GM18868 (cell line): ENCODE data around the gene NPAS1.
"Not testable (repeated sequence)": the region's sequence is repeated elsewhere in the genome, so short reads cannot be mapped to it uniquely, and the experiment has no call there.

Experiments
- ATAC-seq: cut with Tn5 transposase; IDR thresholded peaks from one replicate; pipeline ENCODE4 v1.9.1; 2021; ENCODE audit warnings: mild to moderate bottlenecking, moderate library complexity; ENCODE audit not compliant: unreplicated experiment

NPAS1 gene

DNA sequence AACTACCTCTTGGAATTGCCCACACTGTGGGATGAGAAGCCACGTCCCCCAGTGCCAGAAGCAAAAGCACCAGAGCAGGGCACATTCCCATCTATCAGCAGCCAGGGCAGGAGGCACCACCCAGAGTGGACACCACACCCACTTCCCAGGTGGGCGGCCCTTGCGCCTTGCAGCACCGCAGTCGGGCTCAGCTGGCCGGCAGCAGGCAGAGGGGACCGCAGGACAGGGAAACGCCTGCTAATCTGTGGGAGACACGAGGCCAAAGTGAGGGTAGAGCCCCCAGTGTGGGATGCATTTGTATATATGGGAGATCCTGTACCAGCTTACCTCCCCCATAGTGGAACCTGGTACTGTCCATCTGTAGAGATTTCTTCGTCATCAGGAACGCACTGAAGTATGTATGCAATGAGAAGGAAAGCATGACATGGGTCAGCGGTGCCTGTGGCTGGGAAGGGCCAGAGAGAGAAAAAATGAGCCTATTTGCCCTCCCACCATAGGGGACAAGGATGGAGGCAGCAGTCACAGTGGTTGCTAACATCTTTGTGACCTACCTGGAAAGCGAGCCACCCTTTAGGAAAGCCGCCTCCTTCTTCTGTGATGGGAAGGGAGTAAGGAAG, 30.9 kb upstream of the NPAS1 start:
- ATAC-seq = no peak

DNA sequence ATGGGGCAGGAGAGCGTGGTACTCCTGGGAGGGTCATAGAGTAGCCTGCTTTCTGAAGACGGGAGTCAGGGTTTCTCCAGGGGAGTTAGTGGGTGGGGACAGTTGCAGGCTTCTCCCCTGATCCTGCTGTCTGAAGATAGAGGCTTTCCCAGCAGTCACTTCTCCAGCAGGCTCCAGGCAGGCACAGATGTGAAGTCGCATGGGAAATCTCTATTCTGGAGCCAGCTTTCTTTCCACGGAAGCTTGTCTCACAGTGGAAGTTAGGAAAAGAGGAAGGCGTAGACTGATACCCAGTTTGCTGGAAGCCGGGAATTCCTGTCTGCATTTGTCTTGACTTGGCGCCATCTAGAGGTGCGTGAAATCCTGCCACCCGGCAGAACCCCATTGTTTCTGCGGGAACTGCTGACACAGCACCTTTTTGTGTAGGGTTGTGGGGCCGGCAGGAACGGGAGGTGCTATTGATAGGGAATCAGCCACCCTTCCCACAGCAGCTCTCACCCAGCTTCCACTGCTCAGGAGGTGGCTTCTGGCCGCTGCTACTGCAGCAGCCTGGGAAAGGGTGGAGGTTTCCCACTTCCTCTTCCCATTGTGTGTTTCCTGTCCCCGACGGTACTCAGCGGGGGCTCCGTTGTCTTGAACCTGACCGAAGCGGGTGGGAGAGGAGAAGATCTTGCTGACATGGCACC, 28.5 kb upstream of the NPAS1 start:
- no peak for ATAC-seq

DNA sequence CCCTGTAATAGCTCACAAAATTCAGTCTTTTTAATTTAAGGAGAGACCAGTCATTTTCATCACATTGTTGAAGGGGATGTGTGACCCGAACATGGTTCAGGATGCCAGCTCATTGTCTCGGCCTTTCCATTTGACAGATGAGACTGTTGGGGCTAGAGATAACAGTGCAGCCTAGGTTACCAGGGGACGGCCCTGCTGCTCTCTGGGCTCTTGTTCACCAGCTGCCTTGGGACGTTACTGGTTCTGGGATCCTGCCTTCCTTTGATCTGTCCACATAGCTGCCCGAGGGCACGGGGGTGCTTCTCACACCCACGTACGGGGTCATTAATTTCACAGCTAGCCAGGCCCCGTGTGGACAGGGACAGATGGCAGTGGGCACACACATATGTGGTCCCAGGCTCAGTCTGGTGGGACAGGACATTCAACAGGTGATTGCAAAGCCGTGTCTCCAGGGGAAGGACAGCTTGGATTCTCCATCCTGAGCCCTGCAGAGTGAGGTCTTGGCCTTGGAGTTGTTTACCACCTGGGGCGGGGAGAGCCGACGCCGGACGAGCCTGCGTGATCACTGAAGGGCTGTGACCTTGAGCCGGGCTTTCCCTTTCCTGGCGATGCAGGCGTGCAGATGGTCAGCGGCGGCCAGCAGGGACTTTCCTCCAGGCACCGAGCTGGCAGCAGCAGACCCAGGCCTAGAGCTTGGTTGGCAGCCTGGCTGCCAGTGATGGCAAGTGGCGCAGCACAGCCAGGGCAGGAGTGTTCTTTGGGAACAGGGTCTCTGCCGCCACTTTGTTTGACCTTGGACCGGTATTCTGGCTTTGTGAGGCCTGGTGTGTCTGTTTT, 26.7 kb upstream of the NPAS1 start:
- ATAC-seq = no peak

GRCh38 chr19:46993622-46994021, 26.0 kb upstream of the NPAS1 start:
- no peak for ATAC-seq

- no peak for ATAC-seq
Observed at GRCh38 chr19:46994141-46994686, 25.4 kb upstream of the NPAS1 start.

- ATAC-seq = no peak
Observed at GRCh38 chr19:46995492-46995891, 24.1 kb upstream of the NPAS1 start.

GRCh38 chr19:46998445-46999125, 21.1 kb upstream of the NPAS1 start:
- no peak for ATAC-seq

DNA sequence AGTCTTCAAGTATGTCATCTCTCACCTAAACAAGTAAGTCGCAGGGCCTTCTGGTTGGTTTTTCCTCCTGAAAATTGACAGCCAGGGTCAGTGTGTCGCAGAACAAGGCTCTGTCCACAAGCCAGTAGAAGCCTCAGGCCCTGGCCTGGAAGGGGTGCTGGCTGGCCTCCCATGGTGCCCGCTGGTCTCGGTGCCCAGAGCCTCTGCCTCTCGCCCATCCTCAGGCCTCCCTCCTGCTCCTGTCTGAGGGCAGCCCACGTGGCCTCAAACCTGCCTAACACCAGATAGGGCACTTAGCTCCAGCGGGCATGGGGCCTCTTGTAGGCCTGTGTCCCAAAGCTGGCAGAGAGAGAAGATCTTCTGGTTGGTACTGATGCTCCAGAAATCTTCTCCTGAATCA, 20.3 kb upstream of the NPAS1 start:
- ATAC-seq = no peak

DNA sequence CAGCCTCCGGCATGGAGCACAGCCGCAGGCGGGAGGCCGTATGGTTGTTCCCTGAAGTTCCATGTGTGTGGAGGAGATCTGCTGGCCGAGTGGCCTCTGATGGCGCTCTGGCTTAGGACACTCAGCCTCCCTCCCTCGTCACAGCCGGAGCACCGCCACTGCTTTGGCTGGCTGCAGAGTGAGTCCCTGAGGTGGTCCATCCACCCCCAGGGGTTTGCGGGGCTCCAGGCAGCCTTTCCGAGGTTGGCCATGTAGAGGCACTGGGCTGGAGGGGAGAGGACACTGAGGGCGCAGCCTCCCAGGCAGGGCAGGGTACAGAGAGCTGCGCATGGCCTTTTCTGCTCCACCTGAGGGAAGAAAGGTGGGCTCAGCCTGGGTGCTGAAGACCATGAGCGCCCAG, 19.8 kb upstream of the NPAS1 start:
- no peak for ATAC-seq

- ATAC-seq = no peak
Observed at GRCh38 chr19:47000373-47000772, 19.3 kb upstream of the NPAS1 start.

GRCh38 chr19:47001584-47001983, 18.1 kb upstream of the NPAS1 start:
- no peak for ATAC-seq

DNA sequence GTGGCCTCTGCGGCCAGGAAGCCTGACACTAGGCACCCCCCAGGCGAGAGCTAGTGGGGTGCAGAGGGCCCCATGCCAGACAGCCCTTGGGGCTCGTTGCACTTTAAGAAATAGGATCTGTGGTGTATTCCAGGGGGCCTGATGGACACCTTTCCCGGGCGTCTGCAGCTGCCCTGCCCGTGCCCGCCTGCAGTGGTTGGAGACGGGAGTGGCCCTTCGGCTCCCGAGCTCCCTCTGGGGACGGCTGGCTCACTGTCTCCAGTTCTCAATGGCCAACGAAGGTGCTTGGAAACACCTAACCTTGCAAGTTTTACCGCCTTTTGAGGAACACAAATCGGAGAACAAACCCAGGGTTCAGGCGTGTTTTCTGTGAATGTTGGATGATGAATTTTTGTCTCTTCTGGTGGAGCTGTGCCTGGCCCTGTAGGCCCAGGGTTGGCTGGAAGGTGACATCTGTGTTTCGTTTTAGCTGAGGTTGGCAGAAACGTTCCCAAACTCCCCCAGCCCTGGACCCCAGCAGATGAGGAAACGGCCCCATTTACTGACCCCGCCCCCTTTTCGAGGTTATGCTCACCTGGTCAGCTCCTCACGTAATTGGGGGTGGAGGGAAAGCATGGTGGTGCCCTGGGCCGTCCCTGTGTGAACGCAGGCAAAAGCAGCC, 17.4 kb upstream of the NPAS1 start:
- ATAC-seq = no peak

DNA sequence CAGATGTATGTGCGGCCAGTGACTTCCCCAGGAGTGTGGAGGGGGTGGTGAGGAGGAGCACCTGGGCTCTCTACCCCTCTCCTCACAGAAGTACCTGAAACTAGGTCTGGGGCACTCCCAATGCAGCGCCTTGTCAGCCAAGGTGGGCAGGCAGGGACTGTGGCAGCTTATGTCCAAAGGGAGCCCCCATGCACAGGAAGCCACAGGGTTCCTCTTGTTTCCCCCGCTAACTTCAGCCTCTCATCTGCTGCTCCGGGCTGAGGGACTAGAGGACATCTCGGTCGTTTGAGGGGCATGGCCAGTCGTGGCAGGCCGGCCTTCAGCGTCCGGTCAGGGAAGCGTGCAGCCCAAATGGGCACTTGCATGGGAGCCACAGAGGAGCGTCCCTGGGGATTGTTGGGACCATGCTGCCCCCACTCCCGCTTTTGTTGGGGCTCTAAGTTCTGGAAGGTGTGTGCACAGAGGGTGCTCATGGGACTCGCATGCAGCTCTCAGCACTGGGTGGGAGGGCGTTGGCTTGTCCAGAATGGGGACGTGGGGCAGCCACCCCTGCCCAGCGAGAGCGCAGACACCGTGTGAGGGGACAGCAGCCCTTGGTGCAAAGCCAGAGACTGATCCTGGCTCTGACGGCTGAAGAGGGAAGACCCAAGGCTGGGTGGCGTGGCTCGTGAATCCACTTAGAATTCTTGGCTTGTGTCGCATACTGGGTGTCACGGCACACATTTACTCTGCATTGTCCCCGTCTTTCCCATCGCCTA, 16.6 kb upstream of the NPAS1 start:
- ATAC-seq = no peak

DNA sequence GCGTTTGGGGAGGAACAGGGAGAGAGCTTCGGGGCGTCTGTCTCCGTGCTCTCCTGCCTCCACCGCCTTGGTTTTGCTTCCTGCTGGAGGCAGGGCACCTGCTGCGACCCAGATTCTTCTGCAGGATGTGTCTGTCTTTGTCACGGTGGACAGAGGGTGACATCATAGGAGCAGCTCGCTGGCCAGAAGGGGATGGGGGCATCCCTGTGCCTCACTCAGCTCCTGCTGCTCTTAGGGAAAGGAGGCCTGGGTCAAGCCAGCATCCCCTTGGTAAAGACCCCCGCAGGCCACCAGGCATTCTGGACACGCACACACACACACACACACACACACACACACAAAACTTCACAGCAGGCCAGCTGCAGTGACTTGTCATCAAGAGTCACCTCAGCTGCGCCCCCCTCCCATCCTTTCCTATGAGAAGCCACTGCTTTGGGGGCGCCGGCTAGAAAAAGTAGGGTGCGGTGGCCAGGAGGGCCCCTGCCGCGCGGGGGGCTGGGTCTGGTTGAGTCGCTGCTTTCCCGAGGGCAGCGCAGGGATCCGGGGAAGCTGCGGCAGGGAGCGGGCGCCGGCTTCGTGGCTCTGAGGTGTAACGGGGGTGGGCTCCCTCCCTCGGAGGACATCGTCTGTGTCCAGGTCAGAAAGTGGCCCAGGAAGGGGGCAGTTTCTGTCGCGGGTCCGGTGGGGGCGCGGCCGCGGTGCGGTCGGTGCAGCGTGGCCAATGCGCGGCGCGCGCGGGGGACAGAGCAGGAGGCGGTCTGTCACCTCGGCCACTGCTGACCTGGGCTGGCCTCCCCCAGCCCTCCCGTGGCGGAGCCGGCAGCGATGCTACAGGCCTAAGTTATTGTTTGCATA, 15.8 kb upstream of the NPAS1 start:
- ATAC-seq = no peak

DNA sequence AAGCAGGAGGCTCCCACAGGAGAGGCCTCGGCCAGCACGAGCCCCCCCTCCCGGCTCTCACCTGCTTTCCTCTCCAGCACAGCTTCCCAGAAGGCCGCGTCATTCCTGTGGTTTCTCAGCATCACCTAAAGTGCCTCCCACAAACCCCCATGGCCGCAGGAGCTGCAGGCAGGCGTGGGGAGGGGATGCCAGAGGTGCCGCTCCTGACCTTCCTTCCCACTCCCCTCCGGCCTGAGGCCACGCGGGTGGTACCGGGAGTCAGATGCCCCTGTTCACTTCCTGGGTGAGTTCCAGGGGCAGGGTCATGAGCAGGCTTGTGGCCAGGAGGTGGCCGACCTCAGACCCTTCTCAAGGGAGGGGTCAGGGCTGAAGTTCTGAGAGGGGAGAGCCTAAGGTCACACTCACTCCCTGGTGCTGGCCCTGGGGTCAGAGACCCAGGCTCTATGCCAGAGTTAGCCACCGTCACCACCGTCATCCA, 14.4 kb upstream of the NPAS1 start:
- ATAC-seq = no peak

- ATAC-seq = no peak
Observed at GRCh38 chr19:47005873-47006272, 13.8 kb upstream of the NPAS1 start.

- no peak for ATAC-seq
Observed at GRCh38 chr19:47006496-47006895, 13.1 kb upstream of the NPAS1 start.

DNA sequence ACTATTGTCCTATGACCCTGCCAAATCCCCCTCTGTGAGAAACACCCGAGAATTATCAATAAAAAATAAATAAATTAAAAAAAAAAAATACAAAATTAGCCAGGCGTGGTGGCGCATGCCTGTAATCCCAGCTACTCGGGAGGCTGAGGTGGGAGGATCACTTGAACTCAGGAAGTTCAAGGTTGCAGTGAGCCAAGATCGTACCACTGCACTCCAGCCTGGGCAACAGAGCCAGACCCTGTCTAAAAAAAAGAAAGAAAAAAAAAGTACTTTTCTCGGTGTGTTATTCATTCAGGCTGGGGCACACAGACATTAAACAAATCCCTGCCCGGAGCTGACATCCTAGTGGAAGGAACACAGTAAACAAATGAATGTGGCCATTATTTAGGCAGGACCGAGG, 9.1 kb upstream of the NPAS1 start:
- ATAC-seq = not testable (repeated sequence)

- no peak for ATAC-seq
Observed at GRCh38 chr19:47012617-47013016, 7.0 kb upstream of the NPAS1 start.
